HG03280 (cell line): Measurements from ENCODE around the gene MPZL1.
"Not testable (repeated sequence)": the region's sequence is repeated elsewhere in the genome, so short reads cannot be mapped to it uniquely, and the experiment has no call there.

ENCODE experiments used
- ATAC-seq: cut with Tn5 transposase; IDR thresholded peaks from one replicate; pipeline ENCODE4 v1.9.1; 2021; ENCODE audit warnings: mild to moderate bottlenecking, moderate library complexity; ENCODE audit not compliant: unreplicated experiment

The MPZL1 gene

DNA sequence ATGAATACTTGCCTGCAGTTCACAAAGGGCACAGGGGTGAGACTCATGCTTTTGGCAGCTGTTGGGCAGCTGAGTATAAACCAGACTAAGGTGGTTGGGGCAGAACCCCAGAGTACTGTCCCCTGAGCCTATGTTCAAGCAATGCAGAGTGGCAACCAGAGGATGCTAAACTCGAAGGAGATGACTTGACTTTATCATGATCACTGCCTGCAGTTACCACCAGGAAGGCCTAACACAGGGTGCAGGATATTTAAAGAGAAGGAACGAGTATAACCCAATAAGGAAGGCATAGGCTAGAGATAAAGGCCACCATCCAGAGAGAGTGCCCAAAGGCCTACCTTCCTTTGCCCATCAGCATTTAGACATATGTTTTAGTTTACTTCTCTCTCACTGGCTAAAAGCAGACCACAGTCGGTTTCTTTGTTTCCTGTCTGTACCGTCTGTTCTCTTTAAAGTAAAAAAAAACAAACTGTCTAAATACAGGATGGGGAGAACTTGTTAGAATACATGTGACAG is 83.3 kb downstream of the MPZL1 start:
- no peak for ATAC-seq

GRCh38 chr1:167806235-167806634 is 84.5 kb downstream of the MPZL1 start:
- not testable (repeated sequence) for ATAC-seq

- not testable (repeated sequence) for ATAC-seq
These were observed 84.9 kb downstream of the MPZL1 start for GRCh38 chr1:167806676-167807075.

- no peak for ATAC-seq
These were observed 86.3 kb downstream of the MPZL1 start for GRCh38 chr1:167808104-167808503.

- ATAC-seq, result no peak
These were observed 86.9 kb downstream of the MPZL1 start for GRCh38 chr1:167808690-167809089.

DNA sequence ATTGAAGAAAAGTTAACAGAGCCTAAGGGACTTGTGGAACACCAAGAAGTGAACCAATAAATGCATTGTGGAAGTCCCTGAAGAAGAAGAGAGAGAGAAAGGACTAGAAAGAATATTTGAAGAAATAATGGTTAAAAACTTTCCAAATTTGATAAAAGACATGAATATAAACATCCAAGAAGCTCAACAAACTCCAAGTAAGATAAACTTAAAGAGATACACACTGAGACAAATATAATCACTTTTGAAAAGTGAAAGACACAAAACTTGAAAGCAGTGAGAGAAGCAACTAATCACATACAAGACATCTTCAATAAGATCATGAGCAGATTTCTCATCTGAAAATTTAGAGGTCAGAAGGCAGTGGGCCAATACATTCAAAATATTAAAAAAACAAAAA is 91.2 kb downstream of the MPZL1 start:
- ATAC-seq, result no peak

- no peak for ATAC-seq
These were observed 93.9 kb downstream of the MPZL1 start for GRCh38 chr1:167815650-167816049.

DNA sequence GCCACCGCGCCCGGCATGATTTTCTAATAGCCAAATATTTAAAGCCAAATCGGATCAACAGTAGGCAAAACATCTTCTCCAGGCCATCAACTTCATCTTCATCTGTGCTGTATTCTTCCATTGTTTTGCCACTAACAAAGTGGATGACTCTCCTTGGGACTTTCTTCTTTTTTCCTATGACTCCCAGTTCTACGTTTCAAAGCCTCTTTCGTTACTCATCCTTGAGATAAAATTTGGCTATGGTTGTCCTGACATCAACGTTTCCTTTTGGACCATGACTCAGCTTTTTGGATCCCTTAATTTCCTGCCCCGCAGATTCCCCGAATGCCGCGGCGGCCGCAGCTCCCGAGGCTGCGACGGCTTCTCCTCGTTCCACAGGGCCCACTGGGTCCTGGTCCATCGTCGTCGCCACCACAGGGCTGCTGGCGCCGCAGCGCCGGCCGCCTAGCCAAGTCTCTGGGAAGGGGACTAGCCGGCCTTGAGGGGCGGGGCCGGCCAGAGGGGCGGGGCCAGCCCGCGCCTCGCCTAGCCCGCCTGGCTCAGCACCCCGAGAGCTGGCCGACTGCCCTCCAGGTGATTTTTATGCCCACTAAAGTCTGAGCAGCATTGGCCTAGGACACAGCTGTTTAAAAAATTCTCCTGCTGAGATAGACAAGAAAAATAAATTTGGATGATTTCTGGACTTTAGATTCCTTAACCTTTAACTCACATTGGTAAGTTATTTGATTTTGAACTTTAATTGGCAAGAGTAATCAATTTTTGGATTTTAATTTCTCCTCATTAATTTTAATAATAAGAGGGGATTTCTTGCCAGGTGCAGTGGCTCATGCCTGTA is 98.3 kb downstream of the MPZL1 start:
- peak; percentile 73 for ATAC-seq

GRCh38 chr1:167820684-167821355 is 99.0 kb downstream of the MPZL1 start:
- no peak for ATAC-seq

GRCh38 chr1:167821356-167821685 is 99.5 kb downstream of the MPZL1 start:
- ATAC-seq, result no peak

- no peak for ATAC-seq
These were observed 100.3 kb downstream of the MPZL1 start for GRCh38 chr1:167821969-167822685.

GRCh38 chr1:167824163-167824794 is 102.5 kb downstream of the MPZL1 start:
- no peak for ATAC-seq

- ATAC-seq, result no peak
These were observed 103.8 kb downstream of the MPZL1 start for GRCh38 chr1:167825419-167826079.

- no peak for ATAC-seq
These were observed 104.3 kb downstream of the MPZL1 start for GRCh38 chr1:167826127-167826526.

DNA sequence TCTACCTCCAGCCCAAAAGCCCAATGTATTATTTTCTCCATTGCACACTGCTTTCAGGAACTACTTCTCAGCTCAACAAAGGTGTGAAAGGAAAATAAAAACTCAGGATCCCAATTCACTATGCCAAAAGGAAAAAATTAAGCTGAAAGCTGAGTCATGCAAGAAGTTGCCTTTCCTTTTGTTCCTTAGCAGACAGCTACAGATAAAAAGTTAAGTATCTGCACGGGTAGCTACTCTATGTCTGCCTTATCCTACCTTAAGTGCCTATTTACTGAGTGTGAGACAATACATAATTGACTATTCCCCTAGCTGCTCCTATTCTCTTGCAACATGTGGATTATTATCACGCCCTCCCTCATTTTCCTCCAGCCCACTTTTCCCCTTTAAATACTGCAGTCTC is 108.1 kb downstream of the MPZL1 start:
- no peak for ATAC-seq

DNA sequence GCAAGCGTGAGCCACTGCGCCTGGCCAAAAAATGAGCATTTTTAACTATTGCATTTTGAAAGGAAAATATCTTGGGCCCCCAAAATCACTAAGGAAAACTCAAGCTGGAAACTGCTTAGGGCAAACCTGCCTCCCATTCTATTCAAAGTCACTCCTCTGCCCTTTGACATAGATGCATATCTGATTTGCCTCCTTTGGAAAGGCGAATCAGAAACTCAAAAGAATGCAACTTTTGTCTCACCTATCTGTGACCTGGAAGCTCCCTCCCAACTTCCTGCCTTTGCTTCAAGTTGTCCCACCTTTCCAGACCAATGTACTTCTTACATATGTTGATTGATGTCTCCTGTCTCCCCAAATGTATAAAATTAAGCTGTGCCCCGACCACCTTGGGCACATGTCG is 108.9 kb downstream of the MPZL1 start:
- not testable (repeated sequence) for ATAC-seq

DNA sequence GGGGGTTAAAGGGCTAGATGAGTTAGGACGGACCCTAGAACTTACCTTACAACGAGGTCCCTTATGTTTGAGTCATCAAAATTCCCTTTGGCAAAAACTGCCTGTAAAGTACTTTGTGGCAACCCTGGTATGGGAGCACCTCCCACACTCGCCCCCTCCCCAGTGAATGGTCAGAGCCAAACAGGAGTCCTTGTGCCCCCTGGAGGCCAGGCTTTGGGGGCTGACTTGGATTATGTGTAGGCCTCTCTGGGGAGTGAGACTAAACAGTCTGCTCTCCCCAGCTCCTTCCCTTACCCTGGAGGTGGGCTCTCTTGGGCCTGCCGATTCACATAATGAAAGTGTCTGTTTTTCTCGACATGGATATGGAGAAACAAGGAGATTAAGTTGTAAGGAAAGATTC is 110.9 kb downstream of the MPZL1 start:
- ATAC-seq, result no peak

- no peak for ATAC-seq
These were observed 112.1 kb downstream of the MPZL1 start for GRCh38 chr1:167833904-167834303.

DNA sequence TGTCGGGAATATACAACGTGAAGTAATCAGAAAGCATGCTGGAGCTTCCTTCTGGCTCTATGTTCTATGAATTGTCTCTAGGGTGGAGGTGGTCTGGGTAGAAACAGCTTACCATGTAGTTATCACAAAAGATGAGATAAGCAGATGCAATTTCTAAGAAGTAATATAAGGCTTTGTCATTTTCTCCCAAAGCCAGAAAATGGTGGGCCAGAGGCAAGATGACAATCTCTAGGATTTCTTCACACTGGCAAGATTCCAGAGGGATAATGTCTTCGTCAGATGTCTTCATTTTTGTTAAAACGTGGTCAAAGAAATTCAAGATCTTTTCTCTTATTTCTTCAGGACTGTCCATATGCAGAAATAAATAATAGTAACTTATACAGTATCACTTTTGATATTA is 114.4 kb downstream of the MPZL1 start:
- ATAC-seq, result no peak

DNA sequence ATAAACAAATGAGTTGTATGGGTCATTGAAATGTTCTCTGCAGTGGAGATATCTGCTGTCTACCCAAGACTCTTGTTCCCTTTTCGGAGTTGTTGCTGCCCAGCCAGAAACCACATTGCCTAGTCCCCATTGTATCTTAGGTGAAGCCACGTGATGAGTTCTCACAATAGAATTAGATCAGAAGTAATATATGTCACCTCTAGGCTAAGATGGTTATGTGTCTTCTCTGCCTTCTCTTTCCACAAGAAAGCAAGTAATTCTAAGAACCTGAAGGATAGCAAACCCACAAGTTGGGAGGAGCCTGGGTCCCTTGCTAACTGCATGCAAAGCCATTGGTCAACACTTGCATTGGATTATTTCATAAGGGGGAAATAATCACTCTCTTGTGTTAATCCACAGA is 115.5 kb downstream of the MPZL1 start:
- ATAC-seq, result no peak

- ATAC-seq, result no peak
These were observed 117.2 kb downstream of the MPZL1 start for GRCh38 chr1:167839009-167839408.
